ENCODE measurements around the gene COQ4. TPM values are rescaled to one million over a fixed set of nuclear protein-coding genes. Genes with fewer than 3 reads are reported as not detected.

Gene COQ4
- total RNA-seq, 3 donors from 2014 or later: 30.2 to 59.7 (median 46.2) TPM

GRCh38 chr9:128286440-128286839, 36.2 kb upstream of the COQ4 start:
- H3K4me1 ChIP-seq: no peaks in the 10 kb centered on the region
- no peak overlapping the region for H3K4me3 ChIP-seq
- TF ChIP-seq CTCF (IDR thresholded peaks at IDR 0.05) (no peak), POLR2AphosphoS5 (IDR thresholded peaks at IDR 0.05) (no peak), POLR2A (IDR thresholded peaks at IDR 0.05) (no peak)
- DNase-seq (ENCODE audit: low spot score in 2 of 2): no peak
- intact Hi-C loops (cut with DNase I; ENCODE audit: low total_unique reads): no loop called here
- no peaks in the 10 kb centered on the region for H3K9me3 ChIP-seq
- no peaks in the 10 kb centered on the region for H3K27me3 ChIP-seq
- H3K36me3 ChIP-seq: no peaks in the 10 kb centered on the region
- no peak overlapping the region for H3K27ac ChIP-seq

GRCh38 chr9:128288273-128289004, 34.2 kb upstream of the COQ4 start:
- H3K27me3 ChIP-seq: no peaks in the 10 kb centered on the region
- no peak overlapping the region for H3K27ac ChIP-seq
- no peak for TF ChIP-seq POLR2A (IDR thresholded peaks at IDR 0.05)
- TF ChIP-seq CTCF (IDR thresholded peaks at IDR 0.05): no peak
- TF ChIP-seq POLR2AphosphoS5 (IDR thresholded peaks at IDR 0.05): no peak
- H3K4me1 ChIP-seq: no peaks in the 10 kb centered on the region
- no peaks in the 10 kb centered on the region for H3K36me3 ChIP-seq
- H3K9me3 ChIP-seq: no peaks in the 10 kb centered on the region
- intact Hi-C loops (cut with DNase I; ENCODE audit: low total_unique reads): no loop called here
- no peak for DNase-seq (ENCODE audit: low spot score in 2 of 2)
- H3K4me3 ChIP-seq: no peak overlapping the region

- intact Hi-C loops (cut with DNase I; ENCODE audit: low total_unique reads): no loop called here
- H3K4me3 ChIP-seq: no peak overlapping the region
- no peak for TF ChIP-seq POLR2AphosphoS5 (IDR thresholded peaks at IDR 0.05)
- no peak for TF ChIP-seq CTCF (IDR thresholded peaks at IDR 0.05)
- no peak for TF ChIP-seq POLR2A (IDR thresholded peaks at IDR 0.05)
Measured at GRCh38 chr9:128292009-128292408, 30.6 kb upstream of the COQ4 start.

GRCh38 chr9:128293091-128293490, 29.5 kb upstream of the COQ4 start:
- H3K27me3 ChIP-seq: no peaks in the 10 kb centered on the region
- no peak overlapping the region for H3K27ac ChIP-seq
- no peaks in the 10 kb centered on the region for H3K4me1 ChIP-seq
- no peaks in the 10 kb centered on the region for H3K36me3 ChIP-seq
- intact Hi-C loops (cut with DNase I; ENCODE audit: low total_unique reads): no loop called here
- TF ChIP-seq POLR2A (IDR thresholded peaks at IDR 0.05) (no peak), POLR2AphosphoS5 (IDR thresholded peaks at IDR 0.05) (no peak), CTCF (IDR thresholded peaks at IDR 0.05) (no peak)
- no peak for DNase-seq (ENCODE audit: low spot score in 2 of 2)
- H3K9me3 ChIP-seq: no peaks in the 10 kb centered on the region
- H3K4me3 ChIP-seq: no peak overlapping the region

More at GRCh38 chr9:128292009-128292408, 30.6 kb upstream of the COQ4 start:
- no peaks in the 10 kb centered on the region for H3K9me3 ChIP-seq
- no peaks in the 10 kb centered on the region for H3K36me3 ChIP-seq
- no peaks in the 10 kb centered on the region for H3K27me3 ChIP-seq
- no peaks in the 10 kb centered on the region for H3K4me1 ChIP-seq
- DNase-seq (ENCODE audit: low spot score in 2 of 2): no peak
- no peak overlapping the region for H3K27ac ChIP-seq

GRCh38 chr9:128294142-128294541, 28.5 kb upstream of the COQ4 start:
- intact Hi-C loops (cut with DNase I; ENCODE audit: low total_unique reads): no loop called here
- no peaks in the 10 kb centered on the region for H3K4me1 ChIP-seq
- no peaks in the 10 kb centered on the region for H3K36me3 ChIP-seq
- DNase-seq (ENCODE audit: low spot score in 2 of 2): no peak
- no peaks in the 10 kb centered on the region for H3K9me3 ChIP-seq
- H3K4me3 ChIP-seq: no peak overlapping the region
- no peak for TF ChIP-seq POLR2AphosphoS5 (IDR thresholded peaks at IDR 0.05)
- no peak for TF ChIP-seq CTCF (IDR thresholded peaks at IDR 0.05)
- no peak for TF ChIP-seq POLR2A (IDR thresholded peaks at IDR 0.05)
- H3K27ac ChIP-seq: no peak overlapping the region
- H3K27me3 ChIP-seq: no peaks in the 10 kb centered on the region
